HepG2 (cell line): ENCODE measurements around the gene UBE2N. TPM values are rescaled to one million over a fixed set of nuclear protein-coding genes. Genes with fewer than 3 reads are reported as not detected.

Experiments used
- BCL6 ChIP-seq: IDR thresholded peaks from 2 replicates; pipeline ENCODE4 v1.6.1; 2016; ENCODE audit warnings: missing genetic modification reagents, missing compliant biosample characterization
- FOXA1 ChIP-seq, 2 experiments: fragments of 450-650 bp in 1 of 2; sonication (generic) in 1 of 2; formaldehyde crosslinking in 1 of 2; IDR thresholded peaks; 2 replicates each; pipeline versions ENCODE4 v1.4.0 to v1.6.1; 2016 to 2020; ENCODE audit warnings: missing genetic modification reagents in 1 of 2
- HCFC1 ChIP-seq: fragments of 150-350 bp; IDR thresholded peaks from 2 replicates; pipeline ENCODE4 v1.6.1; 2014; ENCODE audit warnings: low read depth, low read length
- RBAK ChIP-seq: sonication (generic); formaldehyde crosslinking; IDR thresholded peaks from 2 replicates; pipeline ENCODE4 v1.5.1; 2020; ENCODE audit warnings: mild to moderate bottlenecking, missing genetic modification reagents
- RELA ChIP-seq: sonication (generic); formaldehyde crosslinking; IDR thresholded peaks from 2 replicates; pipeline ENCODE4 v1.4.0; 2020; ENCODE audit warnings: missing genetic modification reagents
- SP4 ChIP-seq: sonication (generic); formaldehyde crosslinking; IDR thresholded peaks from 2 replicates; pipeline ENCODE4 v1.8.1; 2023; ENCODE audit warnings: mild to moderate bottlenecking, missing genetic modification reagents
- ZBTB42 ChIP-seq: sonication (generic); formaldehyde crosslinking; IDR thresholded peaks from 2 replicates; pipeline ENCODE4 v1.5.0; 2020; ENCODE audit warnings: mild to moderate bottlenecking, missing genetic modification reagents
- ZC3H13 ChIP-seq: sonication (generic); formaldehyde crosslinking; IDR thresholded peaks from 2 replicates; pipeline ENCODE4 v1.8.1; 2023; ENCODE audit warnings: mild to moderate bottlenecking, missing genetic modification reagents, moderate library complexity
- ZKSCAN8 ChIP-seq: IDR thresholded peaks from 2 replicates; pipeline ENCODE4 v1.6.1; 2016; ENCODE audit warnings: borderline replicate concordance, missing genetic modification reagents, missing compliant biosample characterization
- ZNF124 ChIP-seq: sonication (generic); formaldehyde crosslinking; IDR thresholded peaks from 2 replicates; pipeline ENCODE4 v1.4.0; 2020; ENCODE audit warnings: missing genetic modification reagents
- ZNF652 ChIP-seq: IDR thresholded peaks from 2 replicates; pipeline ENCODE4 v1.6.1; 2016; ENCODE audit warnings: low read depth, borderline replicate concordance
- ZNF839 ChIP-seq: sonication (generic); formaldehyde crosslinking; IDR thresholded peaks from 2 replicates; pipeline ENCODE4 v1.4.0; 2020; ENCODE audit warnings: missing genetic modification reagents, mild to moderate bottlenecking, borderline replicate concordance
- polyA plus RNA-seq, 8 experiments: library from polyadenylated mRNA; depleted of rRNA in 3 of 8; stranded (reverse) in 7 of 8; unstranded in 1 of 8; fragments of >200 nt; fragmentation: Illumina TruSeq in 4 of 8; extraction: Trizol in 4 of 8; gene quantifications; 2 replicates each; pipeline versions ENCODE4 v1.2.1 to v1.2.3, GENCODE V29; 2011 to 2016; ENCODE audit warnings: low read depth in 4 of 8, missing spikeins in 1 of 8, mixed read lengths in 1 of 8; ENCODE audit not compliant: insufficient read depth in 1 of 8
- total RNA-seq, 5 experiments: library from RNA; depleted of rRNA; stranded (reverse); fragments of >200 nt; fragmentation: Illumina TruSeq; extraction: Trizol; gene quantifications; 2 replicates each; pipeline ENCODE4 v1.2.3, GENCODE V29; 2016; ENCODE audit warnings: low read depth in 1 of 5
- TF ChIP-seq, protein P1 (sequence below): sonication (generic); IDR thresholded peaks from 2 replicates; pipeline ENCODE4 v1.6.1; 2016; ENCODE audit warnings: low read depth, borderline replicate concordance
- TF ChIP-seq, protein P2 (sequence below), 2 experiments: fragments of 450-650 bp in 1 of 2; sonication (generic) in 1 of 2; formaldehyde crosslinking in 1 of 2; IDR thresholded peaks; 2 replicates each; pipeline versions ENCODE4 v1.6.1 to v1.8.0; 2016 to 2022; ENCODE audit warnings: antibody characterized with exemption in 1 of 2, mild to moderate bottlenecking in 1 of 2, missing genetic modification reagents in 1 of 2
- TF ChIP-seq, protein P3 (sequence below): IDR thresholded peaks from 2 replicates; pipeline ENCODE4 v1.6.1; 2016; ENCODE audit warnings: missing compliant biosample characterization, missing genetic modification reagents, borderline replicate concordance

UBE2N gene
- total and polyA plus RNA-seq, 2 of the 13 experiments (the other 11 are each of a cell fraction or from before 2014, with no cell fraction given): 188 to 197 TPM

DNA sequence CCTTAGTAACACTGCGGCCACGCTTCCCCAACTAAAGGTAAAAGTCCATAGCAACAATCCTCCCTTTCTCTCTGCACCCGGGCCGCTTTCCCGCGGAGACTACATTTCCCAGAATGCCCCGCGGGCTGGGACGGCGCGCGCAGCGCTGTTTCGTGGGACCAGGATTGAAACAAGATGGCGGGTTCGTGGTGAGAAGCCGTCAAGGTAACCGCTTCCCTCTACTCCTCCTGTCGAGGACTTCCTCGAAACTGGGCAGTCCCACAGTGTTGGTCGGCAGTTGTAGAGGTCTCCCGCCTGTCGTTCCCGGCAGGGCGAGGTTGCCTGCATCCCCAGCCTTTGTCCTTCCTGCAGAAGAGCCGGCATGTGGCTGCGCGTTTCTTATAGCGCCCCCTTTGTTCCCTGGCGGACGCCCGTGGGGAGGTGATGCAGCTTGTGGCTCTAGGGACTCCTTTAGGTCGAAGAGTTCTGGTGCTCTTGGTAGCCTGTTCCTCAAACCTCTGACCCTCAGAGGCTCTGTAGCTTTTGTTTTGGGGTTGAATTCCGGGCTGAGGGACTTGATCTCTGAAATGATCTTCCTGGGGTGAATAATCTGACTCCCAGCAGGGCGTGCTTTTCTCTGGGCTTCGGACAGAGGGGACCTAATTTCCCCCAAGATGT is 25.7 kb upstream of the UBE2N start, which contains the start of gene MRPL42 (continued):
- TF ChIP-seq, protein P1, sequence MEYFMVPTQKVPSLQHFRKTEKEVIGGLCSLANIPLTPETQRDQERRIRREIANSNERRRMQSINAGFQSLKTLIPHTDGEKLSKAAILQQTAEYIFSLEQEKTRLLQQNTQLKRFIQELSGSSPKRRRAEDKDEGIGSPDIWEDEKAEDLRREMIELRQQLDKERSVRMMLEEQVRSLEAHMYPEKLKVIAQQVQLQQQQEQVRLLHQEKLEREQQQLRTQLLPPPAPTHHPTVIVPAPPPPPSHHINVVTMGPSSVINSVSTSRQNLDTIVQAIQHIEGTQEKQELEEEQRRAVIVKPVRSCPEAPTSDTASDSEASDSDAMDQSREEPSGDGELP: no peak
- TF ChIP-seq, protein P2, sequence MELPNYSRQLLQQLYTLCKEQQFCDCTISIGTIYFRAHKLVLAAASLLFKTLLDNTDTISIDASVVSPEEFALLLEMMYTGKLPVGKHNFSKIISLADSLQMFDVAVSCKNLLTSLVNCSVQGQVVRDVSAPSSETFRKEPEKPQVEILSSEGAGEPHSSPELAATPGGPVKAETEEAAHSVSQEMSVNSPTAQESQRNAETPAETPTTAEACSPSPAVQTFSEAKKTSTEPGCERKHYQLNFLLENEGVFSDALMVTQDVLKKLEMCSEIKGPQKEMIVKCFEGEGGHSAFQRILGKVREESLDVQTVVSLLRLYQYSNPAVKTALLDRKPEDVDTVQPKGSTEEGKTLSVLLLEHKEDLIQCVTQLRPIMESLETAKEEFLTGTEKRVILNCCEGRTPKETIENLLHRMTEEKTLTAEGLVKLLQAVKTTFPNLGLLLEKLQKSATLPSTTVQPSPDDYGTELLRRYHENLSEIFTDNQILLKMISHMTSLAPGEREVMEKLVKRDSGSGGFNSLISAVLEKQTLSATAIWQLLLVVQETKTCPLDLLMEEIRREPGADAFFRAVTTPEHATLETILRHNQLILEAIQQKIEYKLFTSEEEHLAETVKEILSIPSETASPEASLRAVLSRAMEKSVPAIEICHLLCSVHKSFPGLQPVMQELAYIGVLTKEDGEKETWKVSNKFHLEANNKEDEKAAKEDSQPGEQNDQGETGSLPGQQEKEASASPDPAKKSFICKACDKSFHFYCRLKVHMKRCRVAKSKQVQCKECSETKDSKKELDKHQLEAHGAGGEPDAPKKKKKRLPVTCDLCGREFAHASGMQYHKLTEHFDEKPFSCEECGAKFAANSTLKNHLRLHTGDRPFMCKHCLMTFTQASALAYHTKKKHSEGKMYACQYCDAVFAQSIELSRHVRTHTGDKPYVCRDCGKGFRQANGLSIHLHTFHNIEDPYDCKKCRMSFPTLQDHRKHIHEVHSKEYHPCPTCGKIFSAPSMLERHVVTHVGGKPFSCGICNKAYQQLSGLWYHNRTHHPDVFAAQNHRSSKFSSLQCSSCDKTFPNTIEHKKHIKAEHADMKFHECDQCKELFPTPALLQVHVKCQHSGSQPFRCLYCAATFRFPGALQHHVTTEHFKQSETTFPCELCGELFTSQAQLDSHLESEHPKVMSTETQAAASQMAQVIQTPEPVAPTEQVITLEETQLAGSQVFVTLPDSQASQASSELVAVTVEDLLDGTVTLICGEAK (IDR thresholded peaks at IDR 0.05): no peak
- TF ChIP-seq, protein P2 (CRISPR knock-in tag; IDR thresholded peaks at IDR 0.05): peak; percentile 81
- TF ChIP-seq ZKSCAN8 (CRISPR knock-in tag): peak; percentile 21; the same call in 1 of the 2 replicates
- TF ChIP-seq ZC3H13 (CRISPR knock-in tag): no peak
- TF ChIP-seq, protein P3, sequence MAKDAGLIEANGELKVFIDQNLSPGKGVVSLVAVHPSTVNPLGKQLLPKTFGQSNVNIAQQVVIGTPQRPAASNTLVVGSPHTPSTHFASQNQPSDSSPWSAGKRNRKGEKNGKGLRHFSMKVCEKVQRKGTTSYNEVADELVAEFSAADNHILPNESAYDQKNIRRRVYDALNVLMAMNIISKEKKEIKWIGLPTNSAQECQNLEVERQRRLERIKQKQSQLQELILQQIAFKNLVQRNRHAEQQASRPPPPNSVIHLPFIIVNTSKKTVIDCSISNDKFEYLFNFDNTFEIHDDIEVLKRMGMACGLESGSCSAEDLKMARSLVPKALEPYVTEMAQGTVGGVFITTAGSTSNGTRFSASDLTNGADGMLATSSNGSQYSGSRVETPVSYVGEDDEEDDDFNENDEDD (CRISPR knock-in tag): peak; percentile 68; the same call in 1 of the 2 replicates
- TF ChIP-seq ZNF124 (CRISPR knock-in tag): 0 out of 2 replicates have a peak, but pooled peaks have one; percentile 37
- no peak for TF ChIP-seq ZBTB42 (CRISPR knock-in tag)
- no peak for TF ChIP-seq RELA (CRISPR knock-in tag)
- peak; percentile 53; the same call in 1 of the 2 replicates for TF ChIP-seq SP4
- peak; percentile 87 for TF ChIP-seq HCFC1
- TF ChIP-seq RBAK (CRISPR knock-in tag): no peak
- no peak for TF ChIP-seq ZNF839 (CRISPR knock-in tag)
- peak; percentile 37; the same call in 1 of the 2 replicates for TF ChIP-seq BCL6
- TF ChIP-seq ZNF652 (CRISPR knock-in tag): peak; percentile 10; the same call in 1 of the 2 replicates
- no peak for TF ChIP-seq FOXA1 (IDR thresholded peaks at IDR 0.05)
- TF ChIP-seq FOXA1 (CRISPR knock-in tag; IDR thresholded peaks at IDR 0.05): peak; percentile 39; the same call in 1 of the 2 replicates
